ENCODE measurements around the gene CRB2. TPM values are rescaled to one million over a fixed set of nuclear protein-coding genes. Genes with fewer than 3 reads are reported as not detected.

Gene CRB2
- total RNA-seq, 2 experiments from 2014 or later = 0.09 TPM; not detected in 1

DNA sequence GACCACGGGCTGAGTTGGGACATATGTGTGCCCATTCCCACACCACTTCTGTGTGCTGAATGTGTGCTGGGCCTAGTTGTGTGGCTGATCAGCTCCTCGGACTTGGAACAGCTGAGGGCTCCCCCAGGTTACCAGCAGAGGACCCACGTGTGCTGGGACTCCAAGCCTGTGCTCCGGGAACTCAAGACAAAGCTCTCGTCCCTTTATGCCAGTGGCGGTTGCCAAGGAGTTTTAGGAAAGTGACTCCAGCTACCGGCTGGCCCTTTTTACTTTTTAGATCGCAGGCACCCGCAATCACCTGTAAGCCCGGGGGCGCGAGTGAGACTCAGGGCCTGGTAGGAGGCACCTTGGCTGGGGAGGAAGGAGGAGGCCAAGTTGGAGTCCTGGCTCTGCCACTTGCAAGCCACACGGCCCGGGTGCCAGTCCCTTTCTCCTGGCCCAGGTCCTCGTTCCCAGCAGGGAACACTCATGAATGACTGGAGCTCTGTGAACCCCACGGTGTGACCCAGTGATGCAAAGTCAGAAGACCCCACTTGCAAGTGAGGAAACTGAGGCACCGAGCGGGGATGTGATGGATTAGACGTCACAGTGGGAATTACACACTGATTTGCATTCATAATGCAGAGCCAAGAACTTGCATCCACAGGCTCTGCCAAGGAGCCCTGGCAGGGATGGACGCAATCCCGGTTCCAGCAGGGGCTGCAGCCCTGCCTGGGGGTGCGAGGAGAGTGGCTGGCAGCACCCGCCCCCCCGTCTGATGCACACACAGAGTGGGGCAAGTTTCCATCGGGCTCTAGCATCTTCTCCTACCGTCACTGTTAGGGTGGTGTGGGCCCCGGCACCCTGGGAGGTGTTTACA, 26.9 kb downstream of the CRB2 start:
- DNase-seq (no peak), ATAC-seq (no peak)
- H3K4me3 Mint-ChIP-seq = no peak overlapping the region
- H3K9me3 Mint-ChIP-seq = no peaks in the 10 kb centered on the region
- TF ChIP-seq CTCF (IDR thresholded peaks at IDR 0.05) = no peak
- H3K27ac Mint-ChIP-seq = no peak overlapping the region
- H3K4me1 Mint-ChIP-seq (ENCODE audit: low read depth) = peaks cover 3% of the 10 kb centered on the region
- intact Hi-C loops (cut with micrococcal nuclease) = no loop called here
- no peaks in the 10 kb centered on the region for H3K36me3 Mint-ChIP-seq (ENCODE audit: low read depth)
- H3K27me3 Mint-ChIP-seq = no peaks in the 10 kb centered on the region
- ChIA-PET CTCF (interaction anchor here (2.1 kb wide), 1 partner anchor 33 kb away, joined by 9 read pairs; no protein-coding TSS in a partner anchor), POLR2A (no interaction called here)

DNA sequence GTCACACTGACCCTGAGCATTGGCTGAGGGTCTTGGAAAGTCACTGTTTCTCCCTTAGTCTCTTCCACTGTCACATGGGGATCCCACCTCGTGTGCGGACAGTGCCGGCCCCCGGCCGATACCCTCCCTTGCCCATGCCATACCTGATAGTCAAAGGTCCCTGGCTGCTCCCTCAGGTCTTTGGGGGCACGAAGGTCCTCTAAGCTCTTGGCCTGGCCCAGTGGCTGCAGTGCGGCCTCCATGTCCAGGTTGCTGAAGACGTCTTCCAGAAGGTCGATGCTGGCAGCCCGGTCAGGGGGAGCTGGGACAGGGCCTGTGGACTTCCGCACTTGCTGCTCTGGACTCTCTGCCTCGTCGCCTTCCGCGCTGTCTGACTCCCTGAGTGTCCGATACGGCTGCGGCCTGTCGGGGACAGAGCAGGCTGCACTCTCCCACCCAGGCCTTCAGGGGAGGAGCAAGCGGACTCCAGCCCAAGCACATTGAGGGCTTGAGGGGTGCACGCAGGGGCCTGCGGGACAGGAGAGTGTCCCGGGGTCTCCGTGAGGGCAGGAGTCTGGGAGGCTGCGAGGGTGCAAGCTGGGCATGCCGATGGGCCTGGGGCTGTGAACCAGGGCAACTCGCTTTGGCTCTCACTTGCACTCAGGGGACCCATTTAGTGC, 27.6 kb downstream of the CRB2 start:
- POLR2A ChIA-PET = no interaction called here
- H3K36me3 Mint-ChIP-seq (ENCODE audit: low read depth) = no peaks in the 10 kb centered on the region
- no peak overlapping the region for H3K4me3 Mint-ChIP-seq
- H3K9me3 Mint-ChIP-seq = no peaks in the 10 kb centered on the region
- no peak for ATAC-seq
- no peak overlapping the region for H3K27ac Mint-ChIP-seq
- no peak for TF ChIP-seq CTCF (IDR thresholded peaks at IDR 0.05)
- no peaks in the 10 kb centered on the region for H3K27me3 Mint-ChIP-seq
- CTCF ChIA-PET = interaction anchor here (1.4 to 5.6 kb wide), 4 partner anchors 15 to 289 kb away, joined by 5 to 42 read pairs (median 8); partner anchors contain the start of gene CRB2
- intact Hi-C loops (cut with micrococcal nuclease) = no loop called here
- H3K4me1 Mint-ChIP-seq (ENCODE audit: low read depth) = peaks cover 3% of the 10 kb centered on the region
- no peak for DNase-seq

DNA sequence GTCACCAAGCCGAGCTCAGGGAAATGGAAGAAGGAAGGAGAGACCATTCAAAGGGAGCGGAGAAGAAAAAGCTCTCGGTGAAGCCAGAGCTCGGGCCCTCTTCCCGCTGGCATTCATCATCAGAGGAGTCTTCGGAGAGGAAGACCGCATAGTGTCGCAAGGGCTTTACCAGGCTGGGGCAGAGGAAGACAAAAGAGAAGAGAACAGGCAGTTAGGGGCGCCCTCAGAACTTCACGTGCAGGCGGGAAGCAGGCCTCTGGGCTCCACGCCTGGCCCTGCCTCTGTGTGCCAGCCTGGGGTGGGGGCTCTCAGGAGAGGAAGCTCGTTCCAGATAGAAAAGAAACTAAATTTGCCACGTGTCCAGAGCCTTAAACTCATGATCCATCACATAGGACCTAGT, 31.7 kb downstream of the CRB2 start:
- TF ChIP-seq CTCF (IDR thresholded peaks at IDR 0.05) = no peak
- intact Hi-C loops (cut with micrococcal nuclease) = loop anchor here (5.0 kb wide), 1 partner anchor 35 kb away; no protein-coding TSS in a partner anchor
- ChIA-PET POLR2A (no interaction called here), CTCF (interaction anchor here (1.0 to 5.6 kb wide), 4 partner anchors 12 to 34 kb away, joined by 3 to 42 read pairs (median 5); partner anchors contain the start of gene CRB2)
- H3K4me3 Mint-ChIP-seq = no peak overlapping the region
- no peaks in the 10 kb centered on the region for H3K27me3 Mint-ChIP-seq
- ATAC-seq (no peak), DNase-seq (no peak)
- no peak overlapping the region for H3K27ac Mint-ChIP-seq
- no peaks in the 10 kb centered on the region for H3K36me3 Mint-ChIP-seq (ENCODE audit: low read depth)
- H3K9me3 Mint-ChIP-seq = no peaks in the 10 kb centered on the region
- peaks cover 3% of the 10 kb centered on the region for H3K4me1 Mint-ChIP-seq (ENCODE audit: low read depth)

GRCh38 chr9:123389070-123389469, 33.1 kb downstream of the CRB2 start:
- DNase-seq (no peak), ATAC-seq (no peak)
- Mint-ChIP-seq H3K9me3 (no peaks in the 10 kb centered on the region), H3K36me3 (ENCODE audit: low read depth) (no peaks in the 10 kb centered on the region), H3K4me1 (ENCODE audit: low read depth) (peaks cover 3% of the 10 kb centered on the region), H3K4me3 (no peak overlapping the region), H3K27ac (no peak overlapping the region), H3K27me3 (no peaks in the 10 kb centered on the region)
- no peak for TF ChIP-seq CTCF (IDR thresholded peaks at IDR 0.05)
- ChIA-PET POLR2A (interaction anchor here (0.6 to 1.1 kb wide), 2 partner anchors 35 to 70 kb away, joined by 3 to 5 read pairs; no protein-coding TSS in a partner anchor), CTCF (interaction anchor here (5.6 kb wide), 1 partner anchor 35 kb away, joined by 42 read pairs; the partner anchor contains the start of gene CRB2)
- intact Hi-C loops (cut with micrococcal nuclease) = loop anchor here (5.0 kb wide), 1 partner anchor 37 kb away; no protein-coding TSS in a partner anchor
